ENCODE measurements around the gene AKIRIN1. TPM values are rescaled to one million over a fixed set of nuclear protein-coding genes. Genes with fewer than 3 reads are reported as not detected.
"Not testable (repeated sequence)": the region's sequence is repeated elsewhere in the genome, so short reads cannot be mapped to it uniquely, and the experiment has no call there.

The AKIRIN1 gene
- total RNA-seq, 1 donor from 2014 or later, result 53.3 TPM

GRCh38 chr1:38953433-38953860 is 37.6 kb upstream of the AKIRIN1 start:
- peaks cover 2% of the 10 kb centered on the region for H3K27me3 Mint-ChIP-seq
- H3K9me3 Mint-ChIP-seq, result no peaks in the 10 kb centered on the region
- H3K27ac Mint-ChIP-seq, result peak overlapping the region; percentile 43
- ChIA-PET CTCF (no interaction called here), POLR2A (no interaction called here)
- no peaks in the 10 kb centered on the region for H3K36me3 Mint-ChIP-seq (ENCODE audit: low read depth)
- H3K4me3 Mint-ChIP-seq, result no peak overlapping the region
- H3K4me1 Mint-ChIP-seq, result no peaks in the 10 kb centered on the region
- intact Hi-C loops (cut with micrococcal nuclease), result no loop called here
- no peak for ATAC-seq (ENCODE audit: low read depth)
- DNase-seq, result no peak
- TF ChIP-seq CTCF (IDR thresholded peaks at IDR 0.05), result no peak

- Mint-ChIP-seq H3K27me3 (peaks cover 2% of the 10 kb centered on the region), H3K27ac (no peak overlapping the region), H3K36me3 (ENCODE audit: low read depth) (no peaks in the 10 kb centered on the region), H3K9me3 (no peaks in the 10 kb centered on the region), H3K4me1 (no peaks in the 10 kb centered on the region), H3K4me3 (no peak overlapping the region)
- ChIA-PET CTCF (no interaction called here), POLR2A (no interaction called here)
- DNase-seq, result no peak
- intact Hi-C loops (cut with micrococcal nuclease), result no loop called here
- ATAC-seq (ENCODE audit: low read depth), result no peak
- TF ChIP-seq CTCF (IDR thresholded peaks at IDR 0.05), result no peak
Observed at GRCh38 chr1:38958967-38959366, 32.1 kb upstream of the AKIRIN1 start.

- no peaks in the 10 kb centered on the region for H3K36me3 Mint-ChIP-seq (ENCODE audit: low read depth)
- peaks cover 2% of the 10 kb centered on the region for H3K27me3 Mint-ChIP-seq
- POLR2A ChIA-PET, result no interaction called here
- no peak overlapping the region for H3K27ac Mint-ChIP-seq
- H3K4me3 Mint-ChIP-seq, result no peak overlapping the region
- no peaks in the 10 kb centered on the region for H3K9me3 Mint-ChIP-seq
- CTCF ChIA-PET, result no interaction called here
- no peak for TF ChIP-seq CTCF (IDR thresholded peaks at IDR 0.05)
- H3K4me1 Mint-ChIP-seq, result no peaks in the 10 kb centered on the region
- intact Hi-C loops (cut with micrococcal nuclease), result no loop called here
- ATAC-seq (ENCODE audit: low read depth) (no peak), DNase-seq (no peak)
Observed at GRCh38 chr1:38962113-38962512, 29.0 kb upstream of the AKIRIN1 start.

GRCh38 chr1:38962560-38962959 is 28.5 kb upstream of the AKIRIN1 start:
- no peaks in the 10 kb centered on the region for H3K36me3 Mint-ChIP-seq (ENCODE audit: low read depth)
- no peaks in the 10 kb centered on the region for H3K9me3 Mint-ChIP-seq
- no peak for TF ChIP-seq CTCF (IDR thresholded peaks at IDR 0.05)
- H3K4me3 Mint-ChIP-seq, result no peak overlapping the region
- CTCF ChIA-PET, result no interaction called here
- no peak for DNase-seq
- no peak overlapping the region for H3K27ac Mint-ChIP-seq
- POLR2A ChIA-PET, result no interaction called here
- intact Hi-C loops (cut with micrococcal nuclease), result no loop called here
- no peaks in the 10 kb centered on the region for H3K4me1 Mint-ChIP-seq
- peaks cover 2% of the 10 kb centered on the region for H3K27me3 Mint-ChIP-seq
- no peak for ATAC-seq (ENCODE audit: low read depth)

GRCh38 chr1:38964140-38964548 is 26.9 kb upstream of the AKIRIN1 start:
- CTCF ChIA-PET, result interaction anchor here (1.7 kb wide), 1 partner anchor 8 kb away, joined by 4 read pairs; no protein-coding TSS in a partner anchor
- H3K4me3 Mint-ChIP-seq, result no peak overlapping the region
- no peaks in the 10 kb centered on the region for H3K9me3 Mint-ChIP-seq
- ATAC-seq (ENCODE audit: low read depth), result no peak
- H3K27ac Mint-ChIP-seq, result no peak overlapping the region
- TF ChIP-seq CTCF (IDR thresholded peaks at IDR 0.05), result no peak
- POLR2A ChIA-PET, result no interaction called here
- DNase-seq, result no peak
- intact Hi-C loops (cut with micrococcal nuclease), result no loop called here
- H3K36me3 Mint-ChIP-seq (ENCODE audit: low read depth), result no peaks in the 10 kb centered on the region
- peaks cover 2% of the 10 kb centered on the region for H3K27me3 Mint-ChIP-seq
- H3K4me1 Mint-ChIP-seq, result no peaks in the 10 kb centered on the region

- H3K4me1 Mint-ChIP-seq; POLR2A ChIA-PET; H3K4me3 Mint-ChIP-seq; H3K27ac Mint-ChIP-seq; ATAC-seq (ENCODE audit: low read depth); H3K36me3 Mint-ChIP-seq (ENCODE audit: low read depth); DNase-seq; intact Hi-C loops (cut with micrococcal nuclease); H3K27me3 Mint-ChIP-seq; H3K9me3 Mint-ChIP-seq; CTCF ChIA-PET: not testable (repeated sequence)
Observed at GRCh38 chr1:38973145-38973544, 17.9 kb upstream of the AKIRIN1 start.
